SK-N-SH (cell line): ENCODE measurements around the gene KCNAB1. TPM values are rescaled to one million over a fixed set of nuclear protein-coding genes. Genes with fewer than 3 reads are reported as not detected.

Source experiments
- CTCF ChIA-PET: fragments of 300-600, 350-600 bp; formaldehyde crosslinking; extraction: SDS; loops from one replicate; lab custom pipeline; 2021; lab: Yijun Ruan, JAX
- POLR2A ChIA-PET: fragments of 350-600 bp; sonication (Branson Sonifier 250); formaldehyde crosslinking; extraction: SDS; loops from one replicate; lab custom pipeline; 2020; ENCODE audit warnings: antibody characterized with exemption, inconsistent platforms; lab: Yijun Ruan, JAX
- DNase-seq: peaks from one replicate; pipeline ENCODE4 v3.0.0; 2012
- H2AFZ ChIP-seq: fragments of 200-600 bp; sonication (generic); 2 replicates; pipeline ENCODE4 v1.8.1; 2016; ENCODE audit warnings: antibody characterized with exemption, mild to moderate bottlenecking, low read depth
- H3F3A ChIP-seq: fragments of 200-600 bp; sonication (generic); replicated peaks from 2 replicates; pipeline ENCODE3; 2016; ENCODE audit warnings: antibody characterized with exemption, mild to moderate bottlenecking; ENCODE audit not compliant: insufficient read depth
- H3K27ac ChIP-seq, 2 experiments: fragments of 200-500 bp in 1 of 2; fragments of 200-600 bp in 1 of 2; sonication (Bioruptor generic) in 1 of 2; sonication (generic), shearing (Covaris generic) in 1 of 2; 2 replicates each; pipeline versions ENCODE4 v1.5.1 to v1.6.1; 2014 to 2016; ENCODE audit warnings: low read depth in 2 of 2, inconsistent platforms in 1 of 2, low read length in 1 of 2, mild to moderate bottlenecking in 1 of 2, mixed read lengths in 1 of 2
- H3K27me3 ChIP-seq: fragments of 200-600 bp; sonication (generic), shearing (Covaris generic); 2 replicates; pipeline ENCODE4 v1.6.1; 2016; ENCODE audit warnings: mixed run types; ENCODE audit not compliant: insufficient read depth
- H3K36me3 ChIP-seq, 2 experiments: fragments of 200-500 bp in 1 of 2; fragments of 200-600 bp in 1 of 2; sonication (Bioruptor generic) in 1 of 2; sonication (generic) in 1 of 2; replicated peaks in 1 of 2; 2 replicates each; pipeline versions ENCODE3 to v1.5.1; 2014 to 2016; ENCODE audit warnings: low read length in 1 of 2, mild to moderate bottlenecking in 1 of 2; ENCODE audit not compliant: insufficient read depth in 2 of 2, control insufficient read depth in 1 of 2
- H3K4me1 ChIP-seq, 2 experiments: fragments of 200-500 bp in 1 of 2; fragments of 200-600 bp in 1 of 2; sonication (Bioruptor generic) in 1 of 2; sonication (generic), shearing (Covaris generic) in 1 of 2; 2 replicates each; pipeline versions ENCODE4 v1.5.1 to v1.6.1; 2014 to 2016; ENCODE audit warnings: low read depth in 1 of 2, low read length in 1 of 2, mixed run types in 1 of 2; ENCODE audit not compliant: insufficient read depth in 2 of 2, control insufficient read depth in 1 of 2
- H3K4me2 ChIP-seq: fragments of 200-600 bp; sonication (generic), shearing (Covaris generic); 2 replicates; pipeline ENCODE4 v1.6.1; 2017; ENCODE audit warnings: mixed run types
- H3K4me3 ChIP-seq, 2 experiments: fragments of 200-500 bp in 1 of 2; fragments of 200-600 bp in 1 of 2; sonication (Bioruptor generic) in 1 of 2; sonication (generic), shearing (Covaris generic) in 1 of 2; 2 replicates each; pipeline versions ENCODE4 v1.5.1 to v1.8.1; 2014 to 2016; ENCODE audit warnings: low read depth in 2 of 2, inconsistent platforms in 1 of 2, low read length in 1 of 2, mild to moderate bottlenecking in 1 of 2, mixed read lengths in 1 of 2, moderate library complexity in 1 of 2
- H3K79me2 ChIP-seq: fragments of 200-600 bp; sonication (generic); 2 replicates; pipeline ENCODE4 v1.8.1; 2017; ENCODE audit warnings: mild to moderate bottlenecking; ENCODE audit not compliant: insufficient read depth
- H3K9ac ChIP-seq: fragments of 200-600 bp; sonication (generic); 2 replicates; pipeline ENCODE4 v1.6.1; 2017; ENCODE audit warnings: mixed run types
- H3K9me2 ChIP-seq: fragments of 200-600 bp; sonication (generic); 2 replicates; pipeline ENCODE4 v1.6.1; 2017; ENCODE audit warnings: mixed run types
- H3K9me3 ChIP-seq: fragments of 200-600 bp; sonication (generic); 2 replicates; pipeline ENCODE4 v1.6.1; 2017; ENCODE audit warnings: mixed run types, mild to moderate bottlenecking, moderate library complexity
- H4K20me1 ChIP-seq: fragments of 200-600 bp; sonication (generic); 2 replicates; pipeline ENCODE4 v1.6.1; 2017; ENCODE audit warnings: mild to moderate bottlenecking, mixed run types; ENCODE audit not compliant: insufficient read depth
- CHD2 ChIP-seq: fragments of 150-350 bp; IDR thresholded peaks from 2 replicates; pipeline ENCODE4 v1.6.1; 2018; ENCODE audit warnings: low read length; ENCODE audit not compliant: partially characterized antibody
- ELF1 ChIP-seq: IDR thresholded peaks from 2 replicates; pipeline ENCODE4 v1.4.0; 2012
- EP300 ChIP-seq, 2 experiments: IDR thresholded peaks; 2 replicates each; pipeline versions ENCODE4 v1.4.0 to v1.6.1; 2012; ENCODE audit warnings: borderline replicate concordance in 1 of 2, low read depth in 1 of 2, low read length in 1 of 2
- FOSL2 ChIP-seq: IDR thresholded peaks from 2 replicates; pipeline ENCODE4 v1.4.0; 2012; ENCODE audit warnings: low read depth, mild to moderate bottlenecking, moderate library complexity, borderline replicate concordance
- FOXJ3 ChIP-seq: sonication (generic); formaldehyde crosslinking; IDR thresholded peaks from 2 replicates; pipeline ENCODE4 v1.5.1; 2020; ENCODE audit warnings: mild to moderate bottlenecking, missing genetic modification reagents
- FOXM1 ChIP-seq: IDR thresholded peaks from 2 replicates; pipeline ENCODE4 v1.4.0; 2012; ENCODE audit warnings: low read depth, mild to moderate bottlenecking
- GATA2 ChIP-seq: sonication (generic); formaldehyde crosslinking; IDR thresholded peaks from 2 replicates; pipeline ENCODE4 v1.5.0; 2020; ENCODE audit warnings: mild to moderate bottlenecking, missing genetic modification reagents
- JUND ChIP-seq: IDR thresholded peaks from 2 replicates; pipeline ENCODE4 v1.4.0; 2012
- POLR2AphosphoS5 ChIP-seq: IDR thresholded peaks from 2 replicates; pipeline ENCODE4 v1.6.1; 2012; ENCODE audit warnings: low read depth, low read length
- RAD21 ChIP-seq: IDR thresholded peaks from 2 replicates; pipeline ENCODE4 v1.6.1; 2012; ENCODE audit warnings: mild to moderate bottlenecking, low read length
- RFX5 ChIP-seq: IDR thresholded peaks from 2 replicates; pipeline ENCODE4 v1.6.1; 2012; ENCODE audit warnings: mild to moderate bottlenecking, improper control_type of control experiment, low read length
- RXRA ChIP-seq: IDR thresholded peaks from 2 replicates; pipeline ENCODE4 v1.4.0; 2012; ENCODE audit warnings: low read depth, mild to moderate bottlenecking, borderline replicate concordance
- SIN3A ChIP-seq: IDR thresholded peaks from 2 replicates; pipeline ENCODE4 v1.6.1; 2012; ENCODE audit warnings: low read depth, mild to moderate bottlenecking, low read length, moderate library complexity, borderline replicate concordance
- SMC3 ChIP-seq: IDR thresholded peaks from 2 replicates; pipeline ENCODE4 v1.6.1; 2012; ENCODE audit warnings: low read depth, low read length, improper control_type of control experiment
- TAF1 ChIP-seq: IDR thresholded peaks from 2 replicates; pipeline ENCODE4 v1.6.1; 2012; ENCODE audit warnings: low read depth, mild to moderate bottlenecking, low read length, moderate library complexity, borderline replicate concordance
- TCF12 ChIP-seq: IDR thresholded peaks from 2 replicates; pipeline ENCODE4 v1.4.0; 2012
- TEAD4 ChIP-seq: IDR thresholded peaks from 2 replicates; pipeline ENCODE4 v1.4.0; 2012; ENCODE audit warnings: mild to moderate bottlenecking, borderline replicate concordance; ENCODE audit not compliant: insufficient read depth
- YY1 ChIP-seq: IDR thresholded peaks from 2 replicates; pipeline ENCODE4 v1.4.0; 2012; ENCODE audit warnings: low read depth, mild to moderate bottlenecking
- WGBS: methylation state at CpG from one replicate; pipeline ENCODE4 v1.1.6; 2017; ENCODE audit warnings: low lambda C conversion rate; 5-methylcytosine and 5-hydroxymethylcytosine counted together
- polyA plus RNA-seq, 3 experiments: library from polyadenylated mRNA; depleted of rRNA; stranded (reverse); fragments of >200 nt; gene quantifications; 2 replicates each; pipeline ENCODE4 v1.2.3, GENCODE V29; 2012
- TF ChIP-seq, protein P1 (sequence below): fragments of 150-350 bp; IDR thresholded peaks from 2 replicates; pipeline ENCODE4 v1.6.1; 2017; ENCODE audit warnings: antibody characterized with exemption, low read length, low read depth, borderline replicate concordance
- TF ChIP-seq, protein P2 (sequence below): fragments of 200-600 bp; sonication (generic); IDR thresholded peaks from 2 replicates; pipeline ENCODE4 v1.6.1; 2017; ENCODE audit warnings: antibody characterized with exemption, mild to moderate bottlenecking, moderate library complexity
- TF ChIP-seq, protein P3 (sequence below): IDR thresholded peaks from 2 replicates; pipeline ENCODE4 v1.4.0; 2012; ENCODE audit warnings: low read depth, borderline replicate concordance
- TF ChIP-seq, protein P4 (sequence below): fragments of 150-350 bp; IDR thresholded peaks from 2 replicates; pipeline ENCODE4 v1.6.1; 2016; ENCODE audit warnings: mild to moderate bottlenecking, low read depth, low read length

Gene KCNAB1
- polyA plus RNA-seq, 1 of the 3 experiments (the other 2 are of a cell fraction) = 82.1 TPM

DNA sequence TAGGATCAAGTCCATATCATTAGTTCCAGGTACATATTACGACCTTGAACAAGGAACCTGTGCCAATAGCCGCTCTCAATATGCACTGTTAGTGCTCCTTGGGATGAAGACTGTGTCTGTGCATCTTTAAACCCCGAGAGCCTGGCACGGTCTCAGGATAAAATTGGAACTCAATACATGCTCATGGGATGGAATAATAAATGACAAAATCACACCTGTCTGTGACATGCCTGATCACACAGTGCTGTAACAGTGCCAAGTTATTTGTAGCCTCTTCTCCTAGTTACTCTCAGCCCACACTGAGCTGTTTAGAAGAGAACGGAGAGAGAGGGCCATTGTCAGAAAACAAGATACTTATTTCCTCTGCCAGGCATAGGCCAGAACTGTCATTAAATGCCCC lies 352.3 kb downstream of the KCNAB1 start:
- no peak for DNase-seq
- no peaks in the 10 kb centered on the region for H3K27me3 ChIP-seq
- no peaks in the 10 kb centered on the region for H3K9me2 ChIP-seq
- H3K36me3 ChIP-seq = peaks cover 10 to 25% of the 10 kb centered on the region in 2 experiments
- H3K27ac ChIP-seq = peak overlapping the region in 1 of 2 experiments; percentile 89; a peak in 2 of 4 replicates
- POLR2A ChIA-PET = no interaction called here
- H3K4me2 ChIP-seq = no peak overlapping the region
- no peak overlapping the region for H3K4me3 ChIP-seq
- WGBS = 76% methylated on average over 5 of the region's 5 CpGs
- peaks cover 33% of the 10 kb centered on the region for H3F3A ChIP-seq
- H3K4me1 ChIP-seq = peaks cover 4 to 25% of the 10 kb centered on the region in 2 experiments; a peak in 3 of 4 replicates
- H4K20me1 ChIP-seq = no peaks in the 10 kb centered on the region
- no peaks in the 10 kb centered on the region for H3K9me3 ChIP-seq
- 0 out of 2 replicates have a peak, but pooled peaks cover 6% of the 10 kb centered on the region for H3K79me2 ChIP-seq
- CTCF ChIA-PET = interaction anchor here (0.9 to 3.5 kb wide), 3 partner anchors 10 to 322 kb away, joined by 4 to 15 read pairs (median 10); no protein-coding TSS in a partner anchor
- TF ChIP-seq CHD2 (no peak), RFX5 (no peak), TCF12 (no peak), FOSL2 (no peak), GATA2 (CRISPR knock-in tag) (no peak), TAF1 (no peak), YY1 (no peak), RXRA (no peak), RAD21 (no peak), FOXJ3 (no peak), JUND (no peak), TEAD4 (no peak)
- TF ChIP-seq, protein P1, sequence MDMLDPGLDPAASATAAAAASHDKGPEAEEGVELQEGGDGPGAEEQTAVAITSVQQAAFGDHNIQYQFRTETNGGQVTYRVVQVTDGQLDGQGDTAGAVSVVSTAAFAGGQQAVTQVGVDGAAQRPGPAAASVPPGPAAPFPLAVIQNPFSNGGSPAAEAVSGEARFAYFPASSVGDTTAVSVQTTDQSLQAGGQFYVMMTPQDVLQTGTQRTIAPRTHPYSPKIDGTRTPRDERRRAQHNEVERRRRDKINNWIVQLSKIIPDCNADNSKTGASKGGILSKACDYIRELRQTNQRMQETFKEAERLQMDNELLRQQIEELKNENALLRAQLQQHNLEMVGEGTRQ = no peak
- TF ChIP-seq, protein P2, sequence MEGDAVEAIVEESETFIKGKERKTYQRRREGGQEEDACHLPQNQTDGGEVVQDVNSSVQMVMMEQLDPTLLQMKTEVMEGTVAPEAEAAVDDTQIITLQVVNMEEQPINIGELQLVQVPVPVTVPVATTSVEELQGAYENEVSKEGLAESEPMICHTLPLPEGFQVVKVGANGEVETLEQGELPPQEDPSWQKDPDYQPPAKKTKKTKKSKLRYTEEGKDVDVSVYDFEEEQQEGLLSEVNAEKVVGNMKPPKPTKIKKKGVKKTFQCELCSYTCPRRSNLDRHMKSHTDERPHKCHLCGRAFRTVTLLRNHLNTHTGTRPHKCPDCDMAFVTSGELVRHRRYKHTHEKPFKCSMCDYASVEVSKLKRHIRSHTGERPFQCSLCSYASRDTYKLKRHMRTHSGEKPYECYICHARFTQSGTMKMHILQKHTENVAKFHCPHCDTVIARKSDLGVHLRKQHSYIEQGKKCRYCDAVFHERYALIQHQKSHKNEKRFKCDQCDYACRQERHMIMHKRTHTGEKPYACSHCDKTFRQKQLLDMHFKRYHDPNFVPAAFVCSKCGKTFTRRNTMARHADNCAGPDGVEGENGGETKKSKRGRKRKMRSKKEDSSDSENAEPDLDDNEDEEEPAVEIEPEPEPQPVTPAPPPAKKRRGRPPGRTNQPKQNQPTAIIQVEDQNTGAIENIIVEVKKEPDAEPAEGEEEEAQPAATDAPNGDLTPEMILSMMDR = no peak
- TF ChIP-seq, protein P3, sequence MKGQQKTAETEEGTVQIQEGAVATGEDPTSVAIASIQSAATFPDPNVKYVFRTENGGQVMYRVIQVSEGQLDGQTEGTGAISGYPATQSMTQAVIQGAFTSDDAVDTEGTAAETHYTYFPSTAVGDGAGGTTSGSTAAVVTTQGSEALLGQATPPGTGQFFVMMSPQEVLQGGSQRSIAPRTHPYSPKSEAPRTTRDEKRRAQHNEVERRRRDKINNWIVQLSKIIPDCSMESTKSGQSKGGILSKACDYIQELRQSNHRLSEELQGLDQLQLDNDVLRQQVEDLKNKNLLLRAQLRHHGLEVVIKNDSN = no peak
- TF ChIP-seq, all 33 proteins: peak for 0
- Histone ChIP-seq H2AFZ (no peak overlapping the region), H3K9ac (no peak overlapping the region)

DNA sequence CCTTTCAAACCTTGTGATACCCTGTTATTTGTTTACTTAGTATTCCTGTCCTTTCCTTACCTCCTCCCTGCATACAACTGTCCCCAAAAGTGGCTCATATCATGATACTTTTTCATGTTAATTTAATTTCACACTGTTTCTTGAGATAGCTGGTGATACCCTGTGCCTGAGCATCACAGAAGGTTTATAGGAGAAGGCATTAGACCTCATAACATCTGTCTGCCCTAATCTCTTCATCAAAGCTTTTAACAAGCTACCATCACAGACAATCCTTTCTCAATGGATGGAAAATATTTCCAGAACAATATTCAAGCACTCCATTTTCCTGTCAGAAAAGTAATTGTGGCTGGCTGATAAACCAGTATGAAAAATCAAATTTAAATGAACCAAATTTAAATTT lies 353.0 kb downstream of the KCNAB1 start:
- Histone ChIP-seq H2AFZ (no peak overlapping the region), H3K4me3 (no peak overlapping the region), H3K4me2 (no peak overlapping the region), H3K36me3 (peaks cover 12 to 24% of the 10 kb centered on the region in 2 experiments), H3K9me2 (no peaks in the 10 kb centered on the region), H3K79me2 (0 out of 2 replicates have a peak, but pooled peaks cover 6% of the 10 kb centered on the region), H4K20me1 (no peaks in the 10 kb centered on the region), H3F3A (peaks cover 27% of the 10 kb centered on the region), H3K4me1 (peaks cover 4 to 25% of the 10 kb centered on the region in 2 experiments; a peak in 3 of 4 replicates), H3K27me3 (no peaks in the 10 kb centered on the region), H3K27ac (peak overlapping the region; percentile 5 to 89; a peak in 2 of 4 replicates), H3K9ac (no peak overlapping the region), H3K9me3 (no peaks in the 10 kb centered on the region)
- POLR2A ChIA-PET = no interaction called here
- CTCF ChIA-PET = interaction anchor here (0.9 to 3.5 kb wide), 10 partner anchors 10 to 323 kb away, joined by 3 to 15 read pairs (median 6); no protein-coding TSS in a partner anchor
- DNase-seq = peak; percentile 15
- TF ChIP-seq RAD21 (no peak), EP300 (IDR thresholded peaks at IDR 0.05; ENCODE audit: borderline replicate concordance in 1 of 2, low read depth in 1 of 2, low read length in 1 of 2) (no peak; a peak in 1 of 4 replicates), SIN3A (no peak), ELF1 (no peak), RXRA (no peak), POLR2AphosphoS5 (no peak), YY1 (no peak), TCF12 (no peak), FOXM1 (no peak), SMC3 (no peak)
- TF ChIP-seq, protein P4, sequence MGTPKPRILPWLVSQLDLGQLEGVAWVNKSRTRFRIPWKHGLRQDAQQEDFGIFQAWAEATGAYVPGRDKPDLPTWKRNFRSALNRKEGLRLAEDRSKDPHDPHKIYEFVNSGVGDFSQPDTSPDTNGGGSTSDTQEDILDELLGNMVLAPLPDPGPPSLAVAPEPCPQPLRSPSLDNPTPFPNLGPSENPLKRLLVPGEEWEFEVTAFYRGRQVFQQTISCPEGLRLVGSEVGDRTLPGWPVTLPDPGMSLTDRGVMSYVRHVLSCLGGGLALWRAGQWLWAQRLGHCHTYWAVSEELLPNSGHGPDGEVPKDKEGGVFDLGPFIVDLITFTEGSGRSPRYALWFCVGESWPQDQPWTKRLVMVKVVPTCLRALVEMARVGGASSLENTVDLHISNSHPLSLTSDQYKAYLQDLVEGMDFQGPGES = no peak
- TF ChIP-seq, protein P2 = no peak
